OCI-LY7 (cell line): ENCODE measurements around the gene STXBP6. TPM values are rescaled to one million over a fixed set of nuclear protein-coding genes. Genes with fewer than 3 reads are reported as not detected.

Experiments used
- BruUV-seq: library from RNA; stranded (reverse); fragments of 400-500 nt; replicated peaks from 2 replicates; lab custom pipeline; 2021; lab: Mats Ljungman, UMichigan
- CTCF ChIA-PET: fragments of 300-600 bp; sonication (Branson Sonifier 250); formaldehyde crosslinking; loops from one replicate; lab custom pipeline; 2022; ENCODE audit warnings: antibody characterized with exemption; ENCODE audit not compliant: unreplicated experiment; lab: Charles Lee
- POLR2A ChIA-PET: fragments of 300-600 bp; sonication (Branson Sonifier 250); formaldehyde crosslinking; loops from one replicate; lab custom pipeline; 2022; ENCODE audit warnings: antibody characterized with exemption; lab: Charles Lee
- DNase-seq: peaks from one replicate; pipeline ENCODE4 v3.0.0-alpha.2; 2015; ENCODE audit warnings: low spot score
- H2AFZ ChIP-seq: fragments of 200-600 bp; sonication (generic), shearing (Covaris generic); 2 replicates; pipeline ENCODE4 v1.6.1; 2014; ENCODE audit warnings: mild to moderate bottlenecking, antibody characterized with exemption, low read length, moderate library complexity
- H3K27ac ChIP-seq: fragments of 200-600 bp; sonication (generic); 2 replicates; pipeline ENCODE4 v1.5.1; 2014; ENCODE audit warnings: mixed run types, low read depth, mild to moderate bottlenecking, moderate library complexity, low read length, inconsistent platforms; ENCODE audit not compliant: poor library complexity, severe bottlenecking
- H3K36me3 ChIP-seq: fragments of 200-600 bp; sonication (generic); 2 replicates; pipeline ENCODE4 v1.6.1; 2014; ENCODE audit warnings: mild to moderate bottlenecking, antibody characterized with exemption, low read length, moderate library complexity, mixed read lengths; ENCODE audit not compliant: insufficient read depth
- H3K4me1 ChIP-seq: fragments of 200-600 bp; sonication (generic); 2 replicates; pipeline ENCODE4 v1.5.1; 2014; ENCODE audit warnings: mild to moderate bottlenecking, low read length; ENCODE audit not compliant: insufficient read depth, poor library complexity, severe bottlenecking
- H3K4me2 ChIP-seq: fragments of 200-600 bp; sonication (generic); 2 replicates; pipeline ENCODE4 v1.6.1; 2014; ENCODE audit warnings: mild to moderate bottlenecking, low read length
- H3K4me3 ChIP-seq: fragments of 200-600 bp; sonication (generic); 2 replicates; pipeline ENCODE4 v1.5.1; 2014; ENCODE audit warnings: mild to moderate bottlenecking, low read depth, low read length; ENCODE audit not compliant: poor library complexity, severe bottlenecking
- H3K79me2 ChIP-seq: fragments of 200-600 bp; sonication (generic); 2 replicates; pipeline ENCODE4 v1.6.1; 2016; ENCODE audit warnings: low read depth, mild to moderate bottlenecking, low read length, moderate library complexity, mixed read lengths; ENCODE audit not compliant: insufficient read depth
- H3K9me2 ChIP-seq: fragments of 200-600 bp; sonication (generic); 2 replicates; pipeline ENCODE4 v1.6.1; 2016; ENCODE audit warnings: mild to moderate bottlenecking, low read length, mixed read lengths; ENCODE audit not compliant: insufficient read depth
- H3K9me3 ChIP-seq: fragments of 200-600 bp; sonication (generic); 2 replicates; pipeline ENCODE4 v1.6.1; 2014; ENCODE audit warnings: mild to moderate bottlenecking, mixed run types, low read length, mixed read lengths
- H4K20me1 ChIP-seq: fragments of 200-600 bp; sonication (generic); 2 replicates; pipeline ENCODE4 v1.6.1; 2014; ENCODE audit warnings: mild to moderate bottlenecking, antibody characterized with exemption, low read length, moderate library complexity, mixed read lengths; ENCODE audit not compliant: insufficient read depth
- EZH2phosphoT487 ChIP-seq: fragments of 200-600 bp; sonication (generic); IDR thresholded peaks from 2 replicates; pipeline ENCODE4 v1.6.1; 2018; ENCODE audit warnings: low read depth, borderline replicate concordance, mild to moderate bottlenecking, mixed run types, antibody characterized with exemption, low read length, moderate library complexity, mixed read lengths
- intact Hi-C: fragments of 100-400 bp; cut with micrococcal nuclease; formaldehyde crosslinking; loops from one replicate; pipeline ENCODE4 v1.10.0; 2022; ENCODE audit not compliant: unreplicated experiment
- total RNA-seq, 2 experiments: library from RNA; depleted of rRNA in 1 of 2; stranded (reverse); fragments of >200 nt in 1 of 2; shearing (Covaris generic) in 1 of 2; gene quantifications; 2 replicates each; pipeline ENCODE4 v1.2.3, GENCODE V29; 2014 to 2022
- TF ChIP-seq, protein P1 (sequence below): fragments of 200-600 bp; sonication (generic); conservative IDR thresholded peaks from 2 replicates; pipeline ENCODE4 v1.5.1; 2014; ENCODE audit warnings: mild to moderate bottlenecking, antibody characterized with exemption, low read length, moderate library complexity, mixed read lengths

STXBP6 gene
- total RNA-seq, 2 experiments from 2014 or later = 0.48 TPM; not detected in 1

DNA sequence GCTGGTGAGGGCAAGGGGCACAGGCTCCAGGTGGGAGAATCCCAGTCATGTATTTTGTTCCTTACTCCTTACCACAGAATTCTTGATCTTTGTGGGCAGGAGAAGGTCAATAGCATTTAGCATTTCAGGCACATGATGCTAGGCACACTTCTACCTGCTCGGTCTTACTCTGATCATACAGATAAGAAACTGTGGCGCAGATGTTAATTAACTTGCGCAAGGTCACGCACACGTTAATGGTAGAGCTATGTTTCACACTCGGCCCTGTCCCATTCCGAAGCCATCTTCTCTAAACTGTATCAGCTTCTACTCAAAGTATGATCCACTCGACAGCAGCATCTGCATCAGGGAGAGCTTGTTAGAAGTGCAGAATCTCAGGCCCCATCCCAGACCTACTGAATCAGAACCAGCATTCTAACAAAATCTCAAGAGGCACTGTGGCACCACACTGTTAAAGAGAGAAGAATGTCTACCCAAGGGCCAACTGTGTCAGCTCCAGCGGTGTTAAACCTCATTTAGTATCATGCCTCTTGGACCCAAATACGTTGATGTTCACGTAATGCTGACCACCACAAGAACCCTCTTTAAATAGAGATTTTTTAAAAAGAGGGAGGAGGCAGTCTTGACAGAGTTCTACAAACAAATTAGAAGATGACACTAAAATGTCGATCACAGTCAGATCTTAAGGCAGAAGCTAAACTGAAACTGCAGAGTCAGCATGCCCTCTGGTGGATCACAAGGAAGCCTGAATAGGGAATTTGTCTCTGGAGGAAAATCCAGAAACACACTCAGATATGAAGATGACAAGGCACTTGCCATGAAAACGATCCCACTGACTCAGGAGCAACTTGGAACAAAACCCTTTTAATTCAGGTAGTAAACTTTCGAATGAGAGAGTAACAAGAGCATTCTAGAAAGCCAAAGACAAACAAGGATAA lies 7.3 kb downstream of the STXBP6 start:
- Histone ChIP-seq H3K9me2 (no peaks in the 10 kb centered on the region), H3K79me2 (no peaks in the 10 kb centered on the region), H3K36me3 (no peaks in the 10 kb centered on the region), H3K9me3 (no peaks in the 10 kb centered on the region), H4K20me1 (no peaks in the 10 kb centered on the region), H3K4me2 (no peak overlapping the region), H3K27ac (no peak overlapping the region), H3K4me1 (no peaks in the 10 kb centered on the region), H2AFZ (no peak overlapping the region), H3K4me3 (no peak overlapping the region)
- BruUV-seq = no TSS peak
- intact Hi-C loops = no loop called here
- ChIA-PET POLR2A (interaction anchor here (0.6 kb wide), 1 partner anchor 189 kb away, joined by 3 read pairs; no protein-coding TSS in a partner anchor), CTCF (no interaction called here)
- TF ChIP-seq, protein P1, sequence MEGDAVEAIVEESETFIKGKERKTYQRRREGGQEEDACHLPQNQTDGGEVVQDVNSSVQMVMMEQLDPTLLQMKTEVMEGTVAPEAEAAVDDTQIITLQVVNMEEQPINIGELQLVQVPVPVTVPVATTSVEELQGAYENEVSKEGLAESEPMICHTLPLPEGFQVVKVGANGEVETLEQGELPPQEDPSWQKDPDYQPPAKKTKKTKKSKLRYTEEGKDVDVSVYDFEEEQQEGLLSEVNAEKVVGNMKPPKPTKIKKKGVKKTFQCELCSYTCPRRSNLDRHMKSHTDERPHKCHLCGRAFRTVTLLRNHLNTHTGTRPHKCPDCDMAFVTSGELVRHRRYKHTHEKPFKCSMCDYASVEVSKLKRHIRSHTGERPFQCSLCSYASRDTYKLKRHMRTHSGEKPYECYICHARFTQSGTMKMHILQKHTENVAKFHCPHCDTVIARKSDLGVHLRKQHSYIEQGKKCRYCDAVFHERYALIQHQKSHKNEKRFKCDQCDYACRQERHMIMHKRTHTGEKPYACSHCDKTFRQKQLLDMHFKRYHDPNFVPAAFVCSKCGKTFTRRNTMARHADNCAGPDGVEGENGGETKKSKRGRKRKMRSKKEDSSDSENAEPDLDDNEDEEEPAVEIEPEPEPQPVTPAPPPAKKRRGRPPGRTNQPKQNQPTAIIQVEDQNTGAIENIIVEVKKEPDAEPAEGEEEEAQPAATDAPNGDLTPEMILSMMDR = 0 out of 2 replicates have a peak, but pooled peaks have one; percentile 23
- no peak for TF ChIP-seq EZH2phosphoT487
- DNase-seq = no peak

DNA sequence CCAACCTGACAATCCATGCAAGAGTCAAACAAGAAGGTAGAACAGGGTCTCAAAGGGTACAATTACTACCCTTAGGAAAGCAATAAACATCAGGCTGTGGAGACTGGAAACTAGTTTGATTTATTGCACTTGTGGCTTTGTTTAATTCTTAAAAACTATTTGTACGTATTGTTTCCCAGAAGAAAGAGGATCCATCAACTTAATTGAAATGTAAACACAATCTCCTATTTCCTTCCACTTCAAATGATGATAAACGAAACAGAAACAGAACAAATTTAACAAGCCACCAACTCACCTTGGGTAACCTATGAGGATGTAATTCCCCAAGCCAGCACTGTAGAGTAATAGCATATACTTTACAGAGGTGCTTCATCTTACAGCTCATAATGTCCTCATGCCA lies 8.0 kb downstream of the STXBP6 start:
- no TSS peak for BruUV-seq
- H2AFZ ChIP-seq = no peak overlapping the region
- ChIA-PET POLR2A (interaction anchor here (0.6 kb wide), 1 partner anchor 189 kb away, joined by 3 read pairs; no protein-coding TSS in a partner anchor), CTCF (no interaction called here)
- H3K27ac ChIP-seq = no peak overlapping the region
- no peaks in the 10 kb centered on the region for H3K36me3 ChIP-seq
- H3K9me3 ChIP-seq = no peaks in the 10 kb centered on the region
- H3K79me2 ChIP-seq = no peaks in the 10 kb centered on the region
- H3K4me3 ChIP-seq = no peak overlapping the region
- no peaks in the 10 kb centered on the region for H3K9me2 ChIP-seq
- no peaks in the 10 kb centered on the region for H3K4me1 ChIP-seq
- no peak for DNase-seq
- TF ChIP-seq, protein P1 = no peak
- no peak for TF ChIP-seq EZH2phosphoT487
- intact Hi-C loops = no loop called here
- no peak overlapping the region for H3K4me2 ChIP-seq
- no peaks in the 10 kb centered on the region for H4K20me1 ChIP-seq

- ChIA-PET POLR2A (interaction anchor here (0.6 kb wide), 1 partner anchor 42 kb away, joined by 3 read pairs; no protein-coding TSS in a partner anchor), CTCF (no interaction called here)
- Histone ChIP-seq H3K4me1 (no peaks in the 10 kb centered on the region), H3K4me3 (no peak overlapping the region), H3K79me2 (no peaks in the 10 kb centered on the region), H3K36me3 (no peaks in the 10 kb centered on the region), H3K27ac (no peak overlapping the region), H4K20me1 (no peaks in the 10 kb centered on the region), H2AFZ (no peak overlapping the region), H3K4me2 (no peak overlapping the region), H3K9me3 (no peaks in the 10 kb centered on the region), H3K9me2 (no peaks in the 10 kb centered on the region)
- no peak for TF ChIP-seq EZH2phosphoT487
- TF ChIP-seq, protein P1 = no peak
- intact Hi-C loops = no loop called here
- no peak for DNase-seq
- no TSS peak for BruUV-seq
Measured at GRCh38 chr14:25041484-25041883, 8.5 kb downstream of the STXBP6 start.
